H9 (cell line): ENCODE measurements around the gene MRPS33. TPM values are rescaled to one million over a fixed set of nuclear protein-coding genes. Genes with fewer than 3 reads are reported as not detected.

Experiments used
- total RNA-seq: library from RNA; stranded (reverse); gene quantifications from 2 replicates; pipeline ENCODE4 v1.2.1, GENCODE V29; 2021

Gene MRPS33
- total RNA-seq, 1 experiment from 2014 or later = 64.2 TPM

Other genes with a start within 250 kb of the MRPS33 start
- 29.6 and 32.9 TPM in 2 replicates for gene BRAF, start 90.0 kb downstream of the MRPS33 start, total RNA-seq
- 9.3 and 11.3 TPM in 2 replicates for gene TMEM178B, start 59.1 kb upstream of the MRPS33 start, total RNA-seq